ENCODE results near the gene MAGEE1. TPM values are rescaled to one million over a fixed set of nuclear protein-coding genes. Genes with fewer than 3 reads are reported as not detected.

MAGEE1 gene, protein sequence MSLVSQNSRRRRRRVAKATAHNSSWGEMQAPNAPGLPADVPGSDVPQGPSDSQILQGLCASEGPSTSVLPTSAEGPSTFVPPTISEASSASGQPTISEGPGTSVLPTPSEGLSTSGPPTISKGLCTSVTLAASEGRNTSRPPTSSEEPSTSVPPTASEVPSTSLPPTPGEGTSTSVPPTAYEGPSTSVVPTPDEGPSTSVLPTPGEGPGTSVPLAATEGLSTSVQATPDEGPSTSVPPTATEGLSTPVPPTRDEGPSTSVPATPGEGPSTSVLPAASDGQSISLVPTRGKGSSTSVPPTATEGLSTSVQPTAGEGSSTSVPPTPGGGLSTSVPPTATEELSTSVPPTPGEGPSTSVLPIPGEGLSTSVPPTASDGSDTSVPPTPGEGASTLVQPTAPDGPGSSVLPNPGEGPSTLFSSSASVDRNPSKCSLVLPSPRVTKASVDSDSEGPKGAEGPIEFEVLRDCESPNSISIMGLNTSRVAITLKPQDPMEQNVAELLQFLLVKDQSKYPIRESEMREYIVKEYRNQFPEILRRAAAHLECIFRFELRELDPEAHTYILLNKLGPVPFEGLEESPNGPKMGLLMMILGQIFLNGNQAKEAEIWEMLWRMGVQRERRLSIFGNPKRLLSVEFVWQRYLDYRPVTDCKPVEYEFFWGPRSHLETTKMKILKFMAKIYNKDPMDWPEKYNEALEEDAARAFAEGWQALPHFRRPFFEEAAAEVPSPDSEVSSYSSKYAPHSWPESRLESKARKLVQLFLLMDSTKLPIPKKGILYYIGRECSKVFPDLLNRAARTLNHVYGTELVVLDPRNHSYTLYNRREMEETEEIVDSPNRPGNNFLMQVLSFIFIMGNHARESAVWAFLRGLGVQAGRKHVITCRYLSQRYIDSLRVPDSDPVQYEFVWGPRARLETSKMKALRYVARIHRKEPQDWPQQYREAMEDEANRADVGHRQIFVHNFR
- total RNA-seq (2022), result 0.61 and 0.80 TPM in 2 replicates
- percentile 18 among the genes with signal in this experiment for Bru-seq, nascent RNA
- percentile 36 among the genes with signal in this experiment for BruChase-seq, experiment 1, labeled RNA remaining after a 6-hour chase
- percentile 30 among the genes with signal in this experiment for BruChase-seq, experiment 2, labeled RNA remaining after a 2-hour chase
- long read RNA-seq, partial matches to known transcripts, result 0 of 1 reads
- long read RNA-seq, other reads (novel, unspliced or antisense), result 0 of 1 reads

DNA sequence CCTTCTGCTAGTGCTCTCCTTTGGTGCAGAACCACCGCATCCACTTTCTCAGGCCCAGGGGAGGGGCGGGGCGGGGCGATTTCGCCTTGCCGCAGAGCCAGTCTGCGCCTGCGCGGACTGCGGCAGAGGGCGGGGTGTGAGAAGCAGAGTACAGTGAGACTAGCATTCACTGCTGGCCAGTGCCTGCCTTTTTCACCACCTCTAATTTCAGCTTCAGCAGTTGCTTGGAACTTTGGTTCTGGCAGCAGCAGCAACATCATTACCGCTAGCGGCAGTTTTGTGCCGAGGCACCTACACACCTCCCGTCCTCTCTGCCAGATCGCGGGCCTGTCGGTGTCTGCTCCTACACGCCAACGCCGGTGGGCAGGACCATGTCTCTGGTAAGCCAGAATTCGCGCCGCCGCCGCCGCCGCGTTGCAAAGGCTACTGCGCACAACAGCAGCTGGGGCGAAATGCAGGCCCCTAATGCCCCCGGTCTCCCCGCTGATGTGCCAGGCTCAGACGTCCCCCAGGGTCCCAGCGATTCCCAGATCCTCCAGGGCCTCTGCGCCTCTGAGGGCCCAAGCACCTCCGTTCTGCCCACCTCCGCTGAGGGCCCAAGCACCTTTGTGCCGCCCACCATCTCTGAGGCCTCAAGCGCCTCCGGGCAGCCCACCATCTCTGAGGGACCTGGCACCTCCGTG lies at the start of gene MAGEE1:
MAGEE1 (plus strand) TSS at position 151 of the 683 bp plus-strand sequence; CDS start at position 372, 221 bp downstream.
- CTCF ChIA-PET, result interaction anchor here (0.7 kb wide), 1 partner anchor 1004 kb away, joined by 4 read pairs; no protein-coding TSS in a partner anchor
- H3K27me3 Mint-ChIP-seq (ENCODE audit: unreplicated experiment), result no peaks in the 10 kb centered on the region
- intact Hi-C loops (cut with micrococcal nuclease; ENCODE audit: unreplicated experiment), result no loop called here
- TF ChIP-seq, protein P1, sequence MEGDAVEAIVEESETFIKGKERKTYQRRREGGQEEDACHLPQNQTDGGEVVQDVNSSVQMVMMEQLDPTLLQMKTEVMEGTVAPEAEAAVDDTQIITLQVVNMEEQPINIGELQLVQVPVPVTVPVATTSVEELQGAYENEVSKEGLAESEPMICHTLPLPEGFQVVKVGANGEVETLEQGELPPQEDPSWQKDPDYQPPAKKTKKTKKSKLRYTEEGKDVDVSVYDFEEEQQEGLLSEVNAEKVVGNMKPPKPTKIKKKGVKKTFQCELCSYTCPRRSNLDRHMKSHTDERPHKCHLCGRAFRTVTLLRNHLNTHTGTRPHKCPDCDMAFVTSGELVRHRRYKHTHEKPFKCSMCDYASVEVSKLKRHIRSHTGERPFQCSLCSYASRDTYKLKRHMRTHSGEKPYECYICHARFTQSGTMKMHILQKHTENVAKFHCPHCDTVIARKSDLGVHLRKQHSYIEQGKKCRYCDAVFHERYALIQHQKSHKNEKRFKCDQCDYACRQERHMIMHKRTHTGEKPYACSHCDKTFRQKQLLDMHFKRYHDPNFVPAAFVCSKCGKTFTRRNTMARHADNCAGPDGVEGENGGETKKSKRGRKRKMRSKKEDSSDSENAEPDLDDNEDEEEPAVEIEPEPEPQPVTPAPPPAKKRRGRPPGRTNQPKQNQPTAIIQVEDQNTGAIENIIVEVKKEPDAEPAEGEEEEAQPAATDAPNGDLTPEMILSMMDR (IDR thresholded peaks at IDR 0.05; ENCODE audit: unreplicated experiment), result no peak
- DNase-seq, result peak; percentile 36
- peaks cover 3% of the 10 kb centered on the region for H3K9me3 Mint-ChIP-seq (ENCODE audit: low read depth, unreplicated experiment)
- H3K4me1 Mint-ChIP-seq (ENCODE audit: low read depth, unreplicated experiment), result no peaks in the 10 kb centered on the region
- BruUV-seq (replicated peaks), result no TSS peak
- peaks cover 6% of the 10 kb centered on the region for H3K36me3 Mint-ChIP-seq (ENCODE audit: insufficient read depth, unreplicated experiment)
- no peak within 1 kb of the TSS for H3K27ac Mint-ChIP-seq (ENCODE audit: unreplicated experiment)
- peak within 1 kb of the TSS; percentile 55 for H3K4me3 Mint-ChIP-seq (ENCODE audit: low read depth, unreplicated experiment)

DNA sequence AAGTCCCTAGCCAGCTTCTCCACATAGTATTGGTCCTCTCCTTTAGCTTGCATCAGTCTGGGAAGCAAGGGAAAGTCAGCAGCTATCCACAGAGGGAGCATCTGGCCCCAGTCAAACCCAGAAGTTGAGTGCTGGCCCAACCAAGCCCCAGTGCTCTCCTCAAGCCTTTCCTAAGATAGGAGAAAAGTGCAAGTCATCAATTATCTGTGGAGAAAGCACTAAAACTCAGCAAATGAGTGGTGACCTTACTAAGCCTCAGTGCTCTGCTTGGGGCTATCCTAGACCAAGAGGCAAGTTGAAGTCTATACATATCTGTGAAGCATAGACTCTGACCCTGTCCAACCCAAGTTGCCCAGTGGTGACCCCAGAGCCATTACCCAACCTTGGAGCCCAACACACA lies 28.5 kb upstream of the MAGEE1 start:
- CTCF ChIA-PET, result no interaction called here

DNA sequence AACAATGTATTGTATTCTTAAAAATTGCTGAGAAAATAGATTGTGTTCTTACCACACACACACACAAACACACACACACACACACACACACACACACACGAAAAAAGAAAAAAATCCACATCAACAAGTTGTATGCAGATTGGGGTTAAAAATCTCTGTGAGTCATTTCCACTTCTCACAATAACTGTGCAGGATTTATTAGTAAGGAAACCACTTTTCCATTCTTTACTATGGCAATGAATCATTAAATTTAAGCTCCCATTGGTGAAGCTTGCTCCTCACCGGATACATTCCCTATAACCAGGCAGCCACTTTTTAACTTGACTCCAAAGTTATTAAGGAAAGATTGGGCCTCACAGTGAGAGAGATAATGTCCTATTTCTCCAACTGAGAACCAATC lies 19.7 kb upstream of the MAGEE1 start:
- Mint-ChIP-seq H3K36me3 (ENCODE audit: insufficient read depth, unreplicated experiment) (no peaks in the 10 kb centered on the region), H3K27ac (ENCODE audit: unreplicated experiment) (no peak overlapping the region), H3K27me3 (ENCODE audit: unreplicated experiment) (no peaks in the 10 kb centered on the region), H3K9me3 (ENCODE audit: low read depth, unreplicated experiment) (peaks cover 2% of the 10 kb centered on the region), H3K4me3 (ENCODE audit: low read depth, unreplicated experiment) (no peak overlapping the region), H3K4me1 (ENCODE audit: low read depth, unreplicated experiment) (no peaks in the 10 kb centered on the region)
- TF ChIP-seq, protein P1 (IDR thresholded peaks at IDR 0.05; ENCODE audit: unreplicated experiment), result no peak
- intact Hi-C loops (cut with micrococcal nuclease; ENCODE audit: unreplicated experiment), result no loop called here
- CTCF ChIA-PET, result no interaction called here
- DNase-seq, result no peak
- BruUV-seq (replicated peaks), result no TSS peak

More for the DNA sequence above, 28.5 kb upstream of the MAGEE1 start:
- Mint-ChIP-seq H3K4me3 (ENCODE audit: low read depth, unreplicated experiment) (no peak overlapping the region), H3K36me3 (ENCODE audit: insufficient read depth, unreplicated experiment) (no peaks in the 10 kb centered on the region), H3K4me1 (ENCODE audit: low read depth, unreplicated experiment) (no peaks in the 10 kb centered on the region), H3K27me3 (ENCODE audit: unreplicated experiment) (no peaks in the 10 kb centered on the region), H3K9me3 (ENCODE audit: low read depth, unreplicated experiment) (peaks cover 5% of the 10 kb centered on the region), H3K27ac (ENCODE audit: unreplicated experiment) (no peak overlapping the region)
- no peak for DNase-seq
- TF ChIP-seq, protein P1 (IDR thresholded peaks at IDR 0.05; ENCODE audit: unreplicated experiment), result no peak
- intact Hi-C loops (cut with micrococcal nuclease; ENCODE audit: unreplicated experiment), result no loop called here
- BruUV-seq (replicated peaks), result no TSS peak

DNA sequence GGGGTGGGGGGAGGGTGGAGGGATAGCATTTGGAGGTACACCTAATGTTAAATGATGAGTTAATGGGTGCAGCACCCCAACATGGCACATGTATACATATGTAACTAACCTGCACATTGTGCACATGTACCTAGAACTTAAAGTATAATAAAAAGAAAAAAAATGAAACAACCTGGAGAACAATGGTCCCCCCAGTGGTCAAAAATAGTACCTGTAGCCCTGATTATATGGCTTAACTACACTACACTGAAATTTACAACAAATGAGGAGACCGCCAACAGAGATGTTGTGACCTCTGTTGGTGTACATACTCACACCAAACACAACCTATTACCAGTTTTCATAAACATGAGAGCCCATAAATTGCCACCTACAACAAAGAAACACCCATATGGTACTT lies 7.3 kb upstream of the MAGEE1 start:
- no peak for DNase-seq
- H3K4me3 Mint-ChIP-seq (ENCODE audit: low read depth, unreplicated experiment), result no peak overlapping the region
- intact Hi-C loops (cut with micrococcal nuclease; ENCODE audit: unreplicated experiment), result no loop called here
- no peak overlapping the region for H3K27ac Mint-ChIP-seq (ENCODE audit: unreplicated experiment)
- CTCF ChIA-PET, result no interaction called here
- TF ChIP-seq, protein P1 (IDR thresholded peaks at IDR 0.05; ENCODE audit: unreplicated experiment), result no peak
- no peaks in the 10 kb centered on the region for H3K4me1 Mint-ChIP-seq (ENCODE audit: low read depth, unreplicated experiment)
- no peaks in the 10 kb centered on the region for H3K9me3 Mint-ChIP-seq (ENCODE audit: low read depth, unreplicated experiment)
- no peaks in the 10 kb centered on the region for H3K27me3 Mint-ChIP-seq (ENCODE audit: unreplicated experiment)
- no peaks in the 10 kb centered on the region for H3K36me3 Mint-ChIP-seq (ENCODE audit: insufficient read depth, unreplicated experiment)
- BruUV-seq (replicated peaks), result no TSS peak

All from Calu3 (cell line).